ENCODE results near the gene CMTM8.
A peak's percentile ranks its signal among the peaks of the same experiment; 100 is the strongest.

Gene CMTM8

DNA sequence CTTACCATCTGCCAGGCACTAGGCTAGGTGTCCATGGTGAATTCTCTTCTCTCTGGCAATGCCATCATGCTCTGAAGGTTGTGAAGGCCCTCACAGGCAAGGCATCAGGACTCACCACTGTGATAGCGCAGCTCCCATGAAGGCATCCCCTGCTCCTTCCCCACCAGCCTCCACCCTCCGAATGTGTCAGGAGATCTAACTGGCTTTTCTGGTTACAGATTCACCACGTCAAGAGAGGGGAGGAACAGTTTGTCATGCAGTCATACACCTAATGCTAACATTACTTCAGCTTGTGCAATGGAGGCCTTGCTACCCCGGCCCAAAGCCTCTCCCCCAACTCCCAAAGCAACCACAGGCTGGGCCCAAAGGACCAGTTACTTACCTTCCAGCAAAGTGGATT, 8.9 kb upstream of the CMTM8 start:
- H3K27ac ChIP-seq, result no peak overlapping the region
- H3K4me2 ChIP-seq, result no peak overlapping the region
- no peak overlapping the region for H3K9ac ChIP-seq
- H3K4me1 ChIP-seq (ENCODE audit: low read depth, poor library complexity, severe bottlenecking), result no peaks in the 10 kb centered on the region
- no peaks in the 10 kb centered on the region for H3K79me2 ChIP-seq (ENCODE audit: insufficient read depth, low read depth)
- no peaks in the 10 kb centered on the region for H4K20me1 ChIP-seq (ENCODE audit: insufficient read depth)
- H3K4me3 ChIP-seq (IDR thresholded peaks at IDR 0.05; ENCODE audit: insufficient read depth, low read depth, low read length), result no peak overlapping the region
- TF ChIP-seq, protein P1, sequence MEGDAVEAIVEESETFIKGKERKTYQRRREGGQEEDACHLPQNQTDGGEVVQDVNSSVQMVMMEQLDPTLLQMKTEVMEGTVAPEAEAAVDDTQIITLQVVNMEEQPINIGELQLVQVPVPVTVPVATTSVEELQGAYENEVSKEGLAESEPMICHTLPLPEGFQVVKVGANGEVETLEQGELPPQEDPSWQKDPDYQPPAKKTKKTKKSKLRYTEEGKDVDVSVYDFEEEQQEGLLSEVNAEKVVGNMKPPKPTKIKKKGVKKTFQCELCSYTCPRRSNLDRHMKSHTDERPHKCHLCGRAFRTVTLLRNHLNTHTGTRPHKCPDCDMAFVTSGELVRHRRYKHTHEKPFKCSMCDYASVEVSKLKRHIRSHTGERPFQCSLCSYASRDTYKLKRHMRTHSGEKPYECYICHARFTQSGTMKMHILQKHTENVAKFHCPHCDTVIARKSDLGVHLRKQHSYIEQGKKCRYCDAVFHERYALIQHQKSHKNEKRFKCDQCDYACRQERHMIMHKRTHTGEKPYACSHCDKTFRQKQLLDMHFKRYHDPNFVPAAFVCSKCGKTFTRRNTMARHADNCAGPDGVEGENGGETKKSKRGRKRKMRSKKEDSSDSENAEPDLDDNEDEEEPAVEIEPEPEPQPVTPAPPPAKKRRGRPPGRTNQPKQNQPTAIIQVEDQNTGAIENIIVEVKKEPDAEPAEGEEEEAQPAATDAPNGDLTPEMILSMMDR (conservative IDR thresholded peaks at IDR 0.05; ENCODE audit: low read depth, low read length), result no peak
- no peaks in the 10 kb centered on the region for H3K36me3 ChIP-seq (ENCODE audit: insufficient read depth)
- no peaks in the 10 kb centered on the region for H3K27me3 ChIP-seq (ENCODE audit: insufficient read depth, low read depth)
- H2AFZ ChIP-seq (ENCODE audit: low read depth), result no peak overlapping the region

GRCh38 chr3:32236377-32236776, 2.1 kb upstream of the CMTM8 start:
- H3K4me3 ChIP-seq (IDR thresholded peaks at IDR 0.05; ENCODE audit: insufficient read depth, low read depth, low read length), result no peak overlapping the region
- no peak overlapping the region for H3K27ac ChIP-seq

GRCh38 chr3:32237670-32238452, 619 bp upstream of the CMTM8 start:
- no peaks in the 10 kb centered on the region for H3K27me3 ChIP-seq (ENCODE audit: insufficient read depth, low read depth)
- H3K4me1 ChIP-seq (ENCODE audit: low read depth, poor library complexity, severe bottlenecking), result peaks cover 17% of the 10 kb centered on the region
- H3K36me3 ChIP-seq (ENCODE audit: insufficient read depth), result no peaks in the 10 kb centered on the region
- H3K9ac ChIP-seq, result no peak overlapping the region
- TF ChIP-seq, protein P1 (conservative IDR thresholded peaks at IDR 0.05; ENCODE audit: low read depth, low read length), result no peak
- H3K4me3 ChIP-seq (IDR thresholded peaks at IDR 0.05; ENCODE audit: insufficient read depth, low read depth, low read length), result no peak overlapping the region
- H4K20me1 ChIP-seq (ENCODE audit: insufficient read depth), result no peaks in the 10 kb centered on the region
- no peaks in the 10 kb centered on the region for H3K79me2 ChIP-seq (ENCODE audit: insufficient read depth, low read depth)
- H3K4me2 ChIP-seq, result 0 out of 2 replicates have a peak overlapping the region, but pooled peaks have one; percentile 36
- H2AFZ ChIP-seq (ENCODE audit: low read depth), result peak overlapping the region; percentile 41; the same call in 1 of the 2 replicates
- H3K27ac ChIP-seq, result no peak overlapping the region

More at GRCh38 chr3:32236377-32236776, 2.1 kb upstream of the CMTM8 start:
- no peaks in the 10 kb centered on the region for H3K27me3 ChIP-seq (ENCODE audit: insufficient read depth, low read depth)
- H2AFZ ChIP-seq (ENCODE audit: low read depth), result no peak overlapping the region
- TF ChIP-seq, protein P1 (conservative IDR thresholded peaks at IDR 0.05; ENCODE audit: low read depth, low read length), result no peak
- H3K9ac ChIP-seq, result no peak overlapping the region
- H4K20me1 ChIP-seq (ENCODE audit: insufficient read depth), result no peaks in the 10 kb centered on the region
- H3K4me2 ChIP-seq, result no peak overlapping the region
- no peaks in the 10 kb centered on the region for H3K36me3 ChIP-seq (ENCODE audit: insufficient read depth)
- H3K4me1 ChIP-seq (ENCODE audit: low read depth, poor library complexity, severe bottlenecking), result peaks cover 17% of the 10 kb centered on the region
- H3K79me2 ChIP-seq (ENCODE audit: insufficient read depth, low read depth), result no peaks in the 10 kb centered on the region

DNA sequence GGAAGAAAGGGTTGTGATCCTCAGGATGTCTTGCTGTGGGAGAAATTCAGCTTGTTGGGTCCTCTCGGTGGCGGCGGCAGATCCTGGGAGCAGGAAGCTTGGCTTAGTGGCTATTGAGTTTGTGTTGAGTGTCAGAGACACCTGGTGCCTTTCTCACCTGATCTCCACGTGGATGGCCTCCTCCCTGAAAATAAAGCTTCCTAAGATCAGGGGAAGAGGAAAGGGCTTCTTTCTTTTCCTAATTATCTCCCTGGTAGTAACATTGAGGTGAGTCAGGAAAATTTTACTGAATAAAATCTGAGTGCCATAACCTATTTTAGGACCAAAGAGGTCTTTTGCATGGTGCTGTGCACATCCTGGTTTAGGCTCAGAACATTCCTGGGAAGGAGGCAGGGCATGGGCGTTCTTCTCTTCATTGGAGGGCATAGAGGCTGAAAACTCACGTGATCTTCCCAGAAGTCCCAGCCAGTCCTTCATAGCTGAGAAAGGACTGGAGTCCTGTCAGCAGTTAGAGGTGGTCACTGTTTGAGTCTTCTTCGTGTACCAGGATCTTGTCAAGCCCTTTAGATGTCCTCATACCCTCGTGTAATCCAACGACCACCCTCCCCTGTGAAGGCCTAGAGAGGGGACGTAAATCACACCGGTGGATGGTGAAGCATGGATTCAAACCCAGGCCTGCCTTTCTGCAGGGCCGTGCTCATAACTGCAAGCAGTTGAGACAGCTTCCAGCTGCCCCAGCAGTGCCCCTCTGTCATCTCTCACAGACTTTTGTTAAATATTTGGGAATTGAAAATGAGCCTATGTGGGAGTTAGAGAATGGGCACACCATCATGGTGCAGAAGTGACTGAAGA, 1.1 kb downstream of the CMTM8 start:
- TF ChIP-seq, protein P1 (conservative IDR thresholded peaks at IDR 0.05; ENCODE audit: low read depth, low read length), result no peak

More for the DNA sequence above, 1.1 kb downstream of the CMTM8 start:
- Histone ChIP-seq H3K4me3 (IDR thresholded peaks at IDR 0.05; ENCODE audit: insufficient read depth, low read depth, low read length) (no peak overlapping the region), H3K4me2 (peak overlapping the region; percentile 26), H3K36me3 (ENCODE audit: insufficient read depth) (no peaks in the 10 kb centered on the region), H3K79me2 (ENCODE audit: insufficient read depth, low read depth) (0 out of 2 replicates have a peak, but pooled peaks cover under 1% of the 10 kb centered on the region), H3K4me1 (ENCODE audit: low read depth, poor library complexity, severe bottlenecking) (peaks cover 18% of the 10 kb centered on the region), H3K9ac (peak overlapping the region; percentile 36), H3K27ac (no peak overlapping the region), H3K27me3 (ENCODE audit: insufficient read depth, low read depth) (no peaks in the 10 kb centered on the region), H4K20me1 (ENCODE audit: insufficient read depth) (no peaks in the 10 kb centered on the region), H2AFZ (ENCODE audit: low read depth) (peak overlapping the region; percentile 68)

Data from KMS-11 (cell line).